ENCODE measurements around the gene ABCA13.
"Not testable (repeated sequence)": the region's sequence is repeated elsewhere in the genome, so short reads cannot be mapped to it uniquely, and the experiment has no call there.

ABCA13 gene, protein sequence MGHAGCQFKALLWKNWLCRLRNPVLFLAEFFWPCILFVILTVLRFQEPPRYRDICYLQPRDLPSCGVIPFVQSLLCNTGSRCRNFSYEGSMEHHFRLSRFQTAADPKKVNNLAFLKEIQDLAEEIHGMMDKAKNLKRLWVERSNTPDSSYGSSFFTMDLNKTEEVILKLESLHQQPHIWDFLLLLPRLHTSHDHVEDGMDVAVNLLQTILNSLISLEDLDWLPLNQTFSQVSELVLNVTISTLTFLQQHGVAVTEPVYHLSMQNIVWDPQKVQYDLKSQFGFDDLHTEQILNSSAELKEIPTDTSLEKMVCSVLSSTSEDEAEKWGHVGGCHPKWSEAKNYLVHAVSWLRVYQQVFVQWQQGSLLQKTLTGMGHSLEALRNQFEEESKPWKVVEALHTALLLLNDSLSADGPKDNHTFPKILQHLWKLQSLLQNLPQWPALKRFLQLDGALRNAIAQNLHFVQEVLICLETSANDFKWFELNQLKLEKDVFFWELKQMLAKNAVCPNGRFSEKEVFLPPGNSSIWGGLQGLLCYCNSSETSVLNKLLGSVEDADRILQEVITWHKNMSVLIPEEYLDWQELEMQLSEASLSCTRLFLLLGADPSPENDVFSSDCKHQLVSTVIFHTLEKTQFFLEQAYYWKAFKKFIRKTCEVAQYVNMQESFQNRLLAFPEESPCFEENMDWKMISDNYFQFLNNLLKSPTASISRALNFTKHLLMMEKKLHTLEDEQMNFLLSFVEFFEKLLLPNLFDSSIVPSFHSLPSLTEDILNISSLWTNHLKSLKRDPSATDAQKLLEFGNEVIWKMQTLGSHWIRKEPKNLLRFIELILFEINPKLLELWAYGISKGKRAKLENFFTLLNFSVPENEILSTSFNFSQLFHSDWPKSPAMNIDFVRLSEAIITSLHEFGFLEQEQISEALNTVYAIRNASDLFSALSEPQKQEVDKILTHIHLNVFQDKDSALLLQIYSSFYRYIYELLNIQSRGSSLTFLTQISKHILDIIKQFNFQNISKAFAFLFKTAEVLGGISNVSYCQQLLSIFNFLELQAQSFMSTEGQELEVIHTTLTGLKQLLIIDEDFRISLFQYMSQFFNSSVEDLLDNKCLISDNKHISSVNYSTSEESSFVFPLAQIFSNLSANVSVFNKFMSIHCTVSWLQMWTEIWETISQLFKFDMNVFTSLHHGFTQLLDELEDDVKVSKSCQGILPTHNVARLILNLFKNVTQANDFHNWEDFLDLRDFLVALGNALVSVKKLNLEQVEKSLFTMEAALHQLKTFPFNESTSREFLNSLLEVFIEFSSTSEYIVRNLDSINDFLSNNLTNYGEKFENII (N-terminal part only)
- 0 to 3.7 (median 0.38) reads per million in 18 experiments for total RNA-seq

DNA sequence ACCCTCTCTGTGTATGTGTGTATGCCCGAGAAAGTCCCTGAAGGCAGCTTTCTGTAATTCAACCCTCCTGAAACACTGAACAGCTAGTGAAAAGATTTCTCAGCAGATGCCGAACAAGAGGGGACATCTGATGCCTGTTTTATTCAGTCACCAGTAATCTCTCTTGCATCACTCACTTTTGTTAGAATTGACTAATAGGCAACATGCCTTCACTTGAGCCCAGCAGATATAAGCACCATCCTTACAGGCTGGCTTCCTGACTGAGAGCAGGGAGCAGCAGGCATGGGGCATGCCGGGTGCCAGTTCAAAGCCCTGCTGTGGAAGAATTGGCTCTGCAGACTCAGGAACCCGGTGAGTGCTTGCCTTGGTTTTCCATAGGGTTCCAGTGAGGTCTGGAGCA, at the start of gene ABCA13:
Gene ABCA13, plus strand, starts transcription at position 257 of the 400 bp plus-strand sequence. Its CDS starts 26 bp downstream, at position 283.
- DNase-seq: peak in 1 of 2 donors; percentile 13

- no peak for DNase-seq
These were observed 45.2 kb upstream of the ABCA13 start for GRCh38 chr7:48126037-48126436.

DNA sequence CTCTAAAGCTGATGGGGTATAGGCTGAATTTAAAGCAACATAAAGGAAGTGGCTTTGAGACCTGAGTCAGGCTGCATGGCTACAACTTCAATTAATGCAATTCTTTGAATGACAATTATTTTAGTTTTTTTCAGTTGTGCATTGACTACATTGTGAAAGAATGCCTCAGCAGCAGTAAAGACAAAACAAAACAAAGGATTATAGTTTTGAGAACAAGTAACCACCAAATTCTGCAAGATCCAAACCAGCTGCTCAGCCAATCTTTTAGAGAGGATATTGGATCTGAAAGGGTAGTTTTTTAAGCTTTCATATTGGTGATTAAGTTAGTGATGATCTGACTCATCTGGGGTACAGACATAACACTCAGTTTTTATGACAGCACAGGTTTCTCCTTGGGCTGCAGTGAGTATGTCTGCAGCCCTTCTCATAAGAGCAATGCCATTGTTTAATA, 40.6 kb upstream of the ABCA13 start:
- DNase-seq: no peak

- DNase-seq: no peak
These were observed 38.5 kb upstream of the ABCA13 start for GRCh38 chr7:48132792-48133191.

DNA sequence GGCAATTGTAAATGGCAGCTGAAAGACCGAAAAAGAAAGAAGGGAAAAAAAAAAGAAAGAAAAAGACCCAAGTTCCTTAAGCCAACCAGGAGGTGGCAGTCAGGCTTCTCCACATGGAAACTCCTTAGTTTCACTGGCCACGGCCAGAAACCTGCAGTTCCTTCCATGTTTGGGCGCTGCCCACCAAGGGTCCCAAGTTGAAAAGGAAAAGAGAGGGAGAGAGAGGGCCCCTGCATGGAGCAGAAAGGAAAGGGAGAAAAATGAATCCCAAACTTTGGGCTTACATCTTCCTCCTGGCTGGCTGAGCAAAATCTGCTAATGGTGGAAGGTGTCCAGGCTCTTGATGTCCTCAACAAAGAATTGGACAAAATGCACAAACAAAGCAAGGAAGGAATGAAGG, 31.8 kb upstream of the ABCA13 start:
- no peak for DNase-seq

DNA sequence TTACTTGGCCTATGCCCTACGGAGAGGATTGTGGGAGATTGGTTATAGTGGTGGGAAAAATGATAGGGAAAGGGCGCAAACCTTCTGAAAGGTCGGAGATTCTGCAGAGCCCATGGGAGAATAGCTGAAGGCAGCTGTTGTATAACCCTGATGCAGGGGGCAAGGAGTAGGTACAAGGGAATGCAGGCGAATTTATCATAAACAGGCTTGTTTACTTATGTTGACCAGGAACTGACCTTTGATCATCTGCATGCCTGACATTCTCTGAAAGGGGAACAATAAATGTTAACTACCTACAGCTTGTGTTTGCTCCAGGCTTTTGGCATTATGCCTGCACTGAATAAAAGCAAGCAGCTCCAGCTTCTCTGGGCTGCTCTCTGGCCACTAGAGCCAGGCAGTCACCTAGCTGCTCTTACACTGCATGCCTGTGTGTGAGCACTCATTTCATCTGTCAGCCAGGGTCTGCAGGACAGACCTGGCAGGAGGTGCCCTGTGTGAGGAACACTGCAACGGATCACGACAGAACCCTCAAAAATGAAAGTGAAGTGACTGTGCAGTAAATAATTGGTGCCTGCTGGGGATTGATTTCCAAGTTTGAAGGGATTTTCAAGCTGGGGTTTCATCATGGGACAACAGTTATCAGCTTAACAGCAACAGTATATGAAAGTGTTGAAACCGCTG, 31.1 kb upstream of the ABCA13 start:
- peak; percentile 43 to 64 for DNase-seq

GRCh38 chr7:48141521-48141920, 29.7 kb upstream of the ABCA13 start:
- DNase-seq: no peak

- DNase-seq: peak; percentile 28 to 45
These were observed 26.9 kb upstream of the ABCA13 start for GRCh38 chr7:48144291-48144768.

DNA sequence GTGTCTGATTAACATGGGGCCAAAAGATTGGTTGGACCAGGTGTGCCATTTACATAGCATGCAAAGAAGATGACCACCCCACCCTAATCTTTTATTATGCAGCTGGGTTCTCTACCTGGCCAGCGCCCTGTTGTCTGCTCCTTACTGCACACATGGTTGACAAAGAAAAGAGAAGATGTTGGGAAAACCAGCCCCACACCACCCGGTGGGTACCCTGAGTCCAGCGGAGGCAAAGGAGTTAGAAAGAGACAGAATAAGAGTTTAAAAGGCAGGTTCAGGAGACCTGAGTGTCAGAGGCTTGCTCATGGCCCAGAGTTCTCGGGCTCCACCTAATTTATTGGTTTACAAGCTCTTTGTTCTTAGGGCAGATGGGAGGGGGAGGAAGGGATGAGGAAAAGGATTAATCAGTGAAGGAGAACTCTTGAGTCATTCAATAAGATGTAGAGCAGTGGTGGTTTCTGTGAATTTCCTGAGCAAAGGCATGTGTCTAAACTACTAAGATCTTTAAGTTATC, 24.1 kb upstream of the ABCA13 start:
- DNase-seq: no peak

- not testable (repeated sequence) for DNase-seq
These were observed 23.6 kb upstream of the ABCA13 start for GRCh38 chr7:48147690-48148089.

DNA sequence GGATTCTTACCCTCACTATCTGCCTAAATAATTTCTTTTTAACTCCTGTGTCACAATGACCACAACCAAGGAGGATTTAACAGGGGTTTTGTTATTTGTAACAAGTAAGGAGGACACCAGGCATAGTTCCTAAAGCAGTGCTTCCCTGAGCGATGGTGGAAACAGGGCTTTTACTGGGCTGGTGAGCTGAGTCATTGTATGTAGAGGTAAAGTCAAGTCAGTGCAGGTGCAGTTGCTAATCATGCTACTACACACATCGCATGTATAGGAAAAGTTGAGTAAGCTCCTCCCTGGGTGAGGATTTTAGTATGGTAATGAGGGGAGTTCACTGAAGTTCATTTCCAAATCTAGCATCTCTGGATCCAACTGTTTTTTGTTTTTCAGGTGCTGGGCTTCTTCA, 22.9 kb upstream of the ABCA13 start:
- no peak for DNase-seq

DNA sequence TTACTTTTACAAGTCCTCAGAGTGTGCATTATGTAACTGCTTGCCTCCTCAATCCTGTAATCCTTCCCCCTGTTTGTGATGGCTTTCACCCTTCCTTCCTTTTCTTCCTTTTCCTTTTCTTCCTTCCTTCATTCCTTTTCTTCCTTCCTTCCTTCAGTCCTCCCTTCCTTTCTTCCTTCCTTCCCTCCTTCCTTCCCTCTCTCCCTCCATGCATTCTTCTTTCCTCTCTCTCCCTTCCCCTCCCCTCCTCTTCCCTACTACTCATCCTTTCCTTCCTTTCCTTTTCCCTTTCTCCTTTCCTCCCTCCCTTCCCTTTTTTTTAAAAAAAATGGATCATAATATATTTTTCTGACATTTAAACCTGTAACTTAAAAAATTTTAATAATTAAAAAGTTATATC, 22.2 kb upstream of the ABCA13 start:
- no peak for DNase-seq

GRCh38 chr7:48150086-48150485, 21.2 kb upstream of the ABCA13 start:
- no peak for DNase-seq

DNA sequence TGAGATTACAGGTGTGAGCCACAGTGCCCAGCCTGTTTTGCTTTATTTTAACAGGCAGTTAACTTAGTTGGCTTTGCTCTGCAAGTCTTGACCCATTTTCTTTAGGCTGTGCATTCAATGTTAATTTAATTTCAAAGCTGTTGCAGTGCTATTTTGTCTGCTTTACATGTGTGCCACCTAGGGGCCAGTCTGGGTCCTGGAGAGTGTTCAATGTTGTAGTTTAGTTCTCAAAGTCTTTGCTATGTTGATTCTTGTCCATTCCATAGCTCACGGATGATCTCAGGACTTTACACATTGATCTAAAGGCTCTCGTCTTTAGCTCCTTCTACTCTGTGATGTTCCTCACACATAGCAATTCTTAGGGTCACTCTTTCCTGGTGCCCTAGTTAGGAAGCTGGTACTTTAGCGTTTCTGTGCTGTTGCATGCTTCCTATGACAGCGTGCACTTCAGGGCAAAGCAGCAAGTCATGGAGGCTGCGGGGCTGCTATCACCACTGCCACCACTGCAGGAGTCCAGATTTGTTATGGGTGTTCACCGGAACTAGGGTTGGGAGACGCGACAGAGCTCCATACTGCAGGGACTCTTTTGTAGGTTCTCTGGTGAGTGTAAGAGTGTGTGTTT, 16.4 kb upstream of the ABCA13 start:
- peak; percentile 72 to 73 for DNase-seq

DNA sequence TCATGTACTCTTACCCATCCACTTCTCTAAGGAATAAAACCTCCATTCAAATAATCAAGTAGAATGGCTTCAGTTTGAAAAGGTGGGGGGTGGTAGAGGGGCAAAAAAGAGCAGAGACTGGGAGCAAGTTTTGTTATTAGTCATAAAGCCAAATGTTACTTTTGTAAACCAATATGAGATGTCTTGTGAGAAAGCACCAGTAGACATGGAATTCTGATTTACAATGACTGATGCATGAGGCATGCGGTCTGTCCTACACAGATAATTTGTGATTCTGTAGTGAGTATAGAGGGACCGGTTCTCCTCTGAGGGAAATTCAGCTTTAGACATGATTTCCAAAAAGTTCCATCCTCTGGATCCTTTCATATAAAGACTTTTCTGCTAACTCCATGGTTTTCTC, 12.9 kb upstream of the ABCA13 start:
- DNase-seq: no peak

- no peak for DNase-seq
These were observed 9.7 kb upstream of the ABCA13 start for GRCh38 chr7:48161407-48162125.

GRCh38 chr7:48165157-48165556, 6.1 kb upstream of the ABCA13 start:
- DNase-seq: no peak

DNA sequence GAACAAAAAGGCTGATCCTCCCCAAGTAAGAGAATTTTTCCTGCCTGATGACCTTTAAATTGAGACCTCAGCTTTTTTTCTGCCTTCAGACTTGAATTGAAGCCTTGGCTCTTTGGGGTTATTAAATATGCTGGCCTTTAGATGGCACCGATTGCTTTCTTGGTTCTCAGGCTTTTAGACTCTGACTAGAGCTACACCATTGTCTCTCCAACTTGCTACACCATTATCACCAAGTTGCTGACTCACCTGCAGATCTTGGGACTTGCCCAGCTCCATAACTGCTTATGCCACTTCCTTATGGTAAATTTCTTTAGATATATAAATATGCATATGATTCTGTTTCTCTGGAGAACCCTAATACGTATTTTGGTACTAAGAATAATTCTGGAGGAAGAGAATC, 3.1 kb upstream of the ABCA13 start:
- peak; percentile 6 to 45 for DNase-seq

DNA sequence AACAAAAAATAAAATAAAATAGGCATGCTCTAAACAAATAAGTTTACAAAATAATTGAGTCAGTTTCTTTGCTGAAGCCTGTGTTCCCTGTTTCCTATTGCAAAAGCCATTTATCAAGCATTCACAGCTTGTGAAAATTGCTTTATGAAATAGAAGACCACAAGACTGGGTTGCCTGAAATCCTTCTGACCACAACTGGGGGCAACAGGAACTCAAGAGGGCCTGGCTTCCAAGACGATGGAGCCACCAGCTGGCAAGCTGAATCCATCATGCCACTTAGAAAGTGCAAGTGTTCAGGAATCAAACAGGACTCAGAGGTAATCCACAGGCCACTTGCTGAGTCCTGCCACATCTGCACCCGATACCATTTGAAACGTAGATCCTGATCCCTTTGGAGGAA, 752 bp upstream of the ABCA13 start:
- DNase-seq: peak; percentile 53 to 65

GRCh38 chr7:48173313-48173712, 2.1 kb downstream of the ABCA13 start:
- no peak for DNase-seq

Data from inflammatory macrophage (primary cell).